Eye (tissue), 1 donor: ENCODE data around the gene HNRNPA1.
"Not testable (repeated sequence)": the region's sequence is repeated elsewhere in the genome, so short reads cannot be mapped to it uniquely, and the experiment has no call there.

Experiments
- DNase-seq: peaks from one replicate; pipeline ENCODE4 v3.0.0-alpha.2; 2015

The HNRNPA1 gene

GRCh38 chr12:54299515-54300224 lies 19.1 kb downstream of the HNRNPA1 start:
- DNase-seq = no peak

- DNase-seq = no peak
Observed at GRCh38 chr12:54300225-54300731, 19.8 kb downstream of the HNRNPA1 start.

GRCh38 chr12:54300732-54301427 lies 20.4 kb downstream of the HNRNPA1 start, which contains the start of gene NFE2:
Gene NFE2 (minus strand): TSS chr12:54301015. CDS start chr12:54295248, 5,767 bp downstream.
- peak; percentile 77 for DNase-seq

DNA sequence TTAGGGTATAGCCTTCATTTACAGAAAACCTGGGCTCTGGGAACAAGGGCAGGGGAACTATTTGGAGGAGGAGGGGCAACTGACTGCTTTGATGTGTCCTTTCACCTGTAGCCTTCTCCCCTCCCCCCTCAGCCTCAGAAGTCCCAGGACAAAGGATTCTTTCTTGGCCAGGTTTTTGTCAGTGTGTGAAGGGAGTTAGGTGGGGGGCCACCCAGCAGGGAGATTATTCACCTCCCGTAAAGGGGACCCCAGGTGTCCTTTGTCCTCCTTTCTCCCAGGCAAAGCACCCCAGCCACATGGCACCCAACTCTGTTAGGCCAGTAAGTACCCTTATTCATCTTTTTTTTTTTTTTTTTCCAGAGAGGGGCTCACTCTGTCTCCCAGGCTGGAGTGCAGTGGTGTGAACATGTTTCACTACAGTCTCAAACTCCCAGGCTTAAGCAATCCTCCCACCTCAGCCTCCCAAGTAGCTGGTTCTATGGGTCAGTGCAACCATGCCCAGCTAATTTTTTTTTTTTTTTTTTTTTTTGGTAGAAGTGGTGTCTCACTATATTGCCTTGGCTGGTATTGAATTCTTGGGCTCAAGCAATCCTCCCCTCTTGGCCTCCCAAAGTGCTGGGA lies 21.0 kb downstream of the HNRNPA1 start:
- no peak for DNase-seq

- DNase-seq = no peak
Observed at GRCh38 chr12:54303640-54304039, 23.1 kb downstream of the HNRNPA1 start.

DNA sequence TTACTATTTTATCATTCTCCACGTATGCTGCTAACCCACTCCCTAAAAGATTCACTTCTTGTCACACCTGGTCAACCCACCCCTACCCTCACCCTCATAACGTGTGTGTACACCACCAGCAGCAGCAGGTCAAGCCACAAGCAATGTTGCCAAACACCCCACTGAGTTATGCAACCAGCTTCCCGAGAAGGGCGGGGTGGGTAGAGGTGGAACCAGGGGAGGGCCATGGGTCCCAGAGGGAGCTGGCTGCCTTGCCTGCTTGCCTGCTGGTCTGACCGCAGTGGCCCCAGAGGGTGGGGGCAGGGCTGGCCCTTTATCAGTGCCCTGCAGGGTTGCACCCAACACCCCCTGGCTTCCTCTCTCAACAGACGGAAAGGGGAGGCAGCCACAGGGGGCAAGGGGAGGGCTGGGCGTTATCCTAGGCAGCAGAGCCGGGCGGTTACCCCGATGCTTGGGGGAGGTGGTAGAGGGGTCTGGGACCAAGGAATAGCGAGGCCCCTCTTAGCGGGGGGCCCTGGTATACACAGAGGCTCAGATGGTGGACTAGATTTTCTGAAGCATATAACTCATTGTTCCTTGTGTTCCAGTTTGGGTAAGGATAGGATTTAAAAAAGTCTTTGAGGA lies 23.8 kb downstream of the HNRNPA1 start:
- DNase-seq = no peak

GRCh38 chr12:54306925-54307741 lies 26.6 kb downstream of the HNRNPA1 start:
- DNase-seq = no peak

- DNase-seq = no peak
Observed at GRCh38 chr12:54311051-54311450, 30.5 kb downstream of the HNRNPA1 start.

DNA sequence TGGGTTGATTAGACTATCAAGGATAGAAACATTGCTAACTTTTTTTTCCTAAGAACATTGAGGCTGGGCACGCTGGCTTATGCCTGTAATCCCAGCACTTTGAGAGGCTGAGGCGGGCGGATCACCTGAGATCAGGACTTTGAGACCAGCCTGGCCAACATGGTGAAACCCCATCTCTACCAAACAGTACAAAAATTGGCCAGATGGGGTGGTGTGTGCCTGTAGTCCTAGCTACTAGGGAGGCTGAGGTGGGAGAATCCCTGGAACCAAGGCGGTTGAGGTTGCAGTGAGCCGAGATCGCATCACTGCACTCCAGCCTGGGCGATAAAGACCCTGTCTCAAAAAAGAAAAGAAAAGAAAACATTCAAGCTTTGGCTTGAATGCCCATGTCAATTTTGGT lies 31.8 kb downstream of the HNRNPA1 start:
- DNase-seq = not testable (repeated sequence)

GRCh38 chr12:54321363-54321762 lies 40.8 kb downstream of the HNRNPA1 start:
- no peak for DNase-seq

DNA sequence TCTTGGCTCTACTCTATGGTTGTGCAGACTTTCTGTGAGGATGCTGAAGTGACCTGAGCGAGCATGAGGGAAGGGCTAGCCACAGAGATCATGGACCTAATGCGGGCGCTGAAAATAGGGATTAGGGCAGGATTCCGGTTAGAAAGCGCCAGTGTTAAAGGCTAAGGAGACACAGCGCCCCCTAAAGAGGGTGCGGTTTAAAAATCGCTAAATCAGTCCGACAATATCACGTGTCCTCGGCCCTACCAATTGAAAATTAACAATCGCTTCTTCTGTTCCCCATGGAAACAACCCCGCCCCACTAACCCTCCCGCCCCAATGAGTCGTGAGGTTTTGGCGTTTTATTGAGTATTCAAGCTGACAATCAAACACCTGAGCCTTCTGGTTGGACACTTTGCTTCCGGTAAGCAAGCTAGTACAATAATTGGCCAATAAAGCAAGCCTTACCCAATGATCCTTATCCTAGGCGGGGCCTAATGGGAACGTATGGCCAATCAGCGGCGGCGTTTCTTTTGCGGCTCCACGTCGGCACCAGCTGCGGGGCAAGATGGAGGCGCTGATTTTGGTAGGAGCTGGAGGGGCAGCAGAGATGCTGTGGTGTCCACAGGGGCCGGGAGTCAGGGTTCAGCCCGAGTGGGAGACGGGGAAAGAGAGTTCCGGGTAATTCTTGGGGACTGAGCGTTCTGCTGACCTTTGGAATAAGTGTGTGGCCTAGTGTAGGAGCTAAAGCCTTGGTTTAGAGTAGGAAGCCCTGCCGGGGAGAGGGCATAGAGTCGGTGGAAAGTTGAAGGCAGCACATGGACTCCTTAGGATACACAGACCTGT lies 44.3 kb downstream of the HNRNPA1 start, which contains the start of gene COPZ1:
Gene COPZ1, plus strand, starts transcription at position 515 of the 825 bp plus-strand sequence. Its CDS starts 33 bp downstream, at position 548.
- peak; percentile 99 for DNase-seq

GRCh38 chr12:54325442-54326109 lies 45.0 kb downstream of the HNRNPA1 start:
- not testable (repeated sequence) for DNase-seq

- no peak for DNase-seq
Observed at GRCh38 chr12:54328595-54329337, 48.2 kb downstream of the HNRNPA1 start.

GRCh38 chr12:54329759-54330158 lies 49.2 kb downstream of the HNRNPA1 start:
- no peak for DNase-seq

DNA sequence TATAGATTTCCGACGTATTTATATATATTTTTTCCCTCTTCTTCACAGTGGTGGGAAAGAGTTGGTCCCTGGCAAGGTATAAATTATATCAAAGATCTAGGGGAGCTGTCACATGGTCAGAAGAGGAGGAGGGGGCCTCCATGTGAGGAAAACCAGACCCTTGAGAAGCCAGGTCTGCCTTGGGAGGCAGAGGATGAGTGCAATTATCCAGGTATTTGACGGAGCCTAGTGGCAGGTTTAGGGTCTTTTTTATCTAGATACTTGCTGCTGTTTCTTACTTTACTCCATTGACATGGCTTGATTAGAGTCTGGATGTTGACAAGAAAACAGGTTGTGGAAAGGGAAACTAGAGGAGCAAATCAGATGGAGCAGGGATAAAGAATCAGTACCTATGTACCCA lies 49.9 kb downstream of the HNRNPA1 start:
- no peak for DNase-seq

DNA sequence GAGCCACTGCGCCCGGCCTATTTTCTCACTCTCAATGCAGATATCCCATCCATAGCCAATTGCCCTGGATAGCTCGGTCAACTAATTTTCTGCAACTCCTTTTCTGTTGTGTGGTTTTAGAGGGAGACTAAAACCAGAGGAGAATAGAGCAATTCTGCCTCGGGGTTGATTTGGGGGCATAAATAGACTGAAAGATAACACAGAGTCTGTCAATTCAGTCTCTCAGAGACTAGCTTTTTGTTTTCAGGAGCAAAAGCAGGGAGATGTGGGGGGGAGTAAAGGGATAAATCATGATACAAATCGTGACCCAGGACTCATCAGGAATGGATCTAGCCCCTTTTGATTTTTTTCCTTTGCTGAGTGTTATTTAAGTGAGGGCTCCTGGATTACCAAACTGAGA lies 50.9 kb downstream of the HNRNPA1 start:
- DNase-seq = no peak

GRCh38 chr12:54333420-54334034 lies 53.0 kb downstream of the HNRNPA1 start:
- no peak for DNase-seq
